HG03139 (cell line): ENCODE measurements around the gene DCST2.
A peak's percentile ranks its signal among the peaks of the same experiment; 100 is the strongest.

Source experiments
- ATAC-seq: cut with Tn5 transposase; IDR thresholded peaks from one replicate; pipeline ENCODE4 v1.9.1; 2021; ENCODE audit not compliant: unreplicated experiment

The DCST2 gene

DNA sequence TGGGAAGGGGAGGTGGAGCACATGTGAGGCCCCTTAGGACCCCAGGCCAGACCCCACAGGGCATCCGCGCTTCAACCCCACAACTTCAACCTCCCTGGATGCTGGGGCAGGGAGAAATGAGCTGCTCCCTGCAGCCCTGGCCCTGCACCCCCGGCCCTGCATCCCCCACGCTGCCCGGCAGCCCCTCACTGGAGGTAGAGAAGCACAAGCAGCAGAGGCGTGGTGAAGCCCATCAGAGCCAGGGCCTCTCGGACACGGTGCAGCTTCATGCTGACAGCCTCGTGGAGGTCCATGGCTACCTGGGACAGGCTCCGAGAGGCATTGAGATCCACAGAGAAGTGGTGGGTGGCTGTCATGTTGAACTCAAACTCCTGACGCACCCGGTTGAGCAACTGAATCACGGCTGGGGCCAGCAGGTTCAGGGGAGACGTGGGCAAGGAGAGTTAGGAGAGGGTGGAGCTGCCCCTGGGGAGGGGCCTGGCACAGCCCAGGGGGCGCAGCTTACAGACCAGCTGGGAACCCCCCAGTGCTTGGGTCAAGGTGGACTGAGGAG, 3.3 kb downstream of the DCST2 start:
- no peak for ATAC-seq

DNA sequence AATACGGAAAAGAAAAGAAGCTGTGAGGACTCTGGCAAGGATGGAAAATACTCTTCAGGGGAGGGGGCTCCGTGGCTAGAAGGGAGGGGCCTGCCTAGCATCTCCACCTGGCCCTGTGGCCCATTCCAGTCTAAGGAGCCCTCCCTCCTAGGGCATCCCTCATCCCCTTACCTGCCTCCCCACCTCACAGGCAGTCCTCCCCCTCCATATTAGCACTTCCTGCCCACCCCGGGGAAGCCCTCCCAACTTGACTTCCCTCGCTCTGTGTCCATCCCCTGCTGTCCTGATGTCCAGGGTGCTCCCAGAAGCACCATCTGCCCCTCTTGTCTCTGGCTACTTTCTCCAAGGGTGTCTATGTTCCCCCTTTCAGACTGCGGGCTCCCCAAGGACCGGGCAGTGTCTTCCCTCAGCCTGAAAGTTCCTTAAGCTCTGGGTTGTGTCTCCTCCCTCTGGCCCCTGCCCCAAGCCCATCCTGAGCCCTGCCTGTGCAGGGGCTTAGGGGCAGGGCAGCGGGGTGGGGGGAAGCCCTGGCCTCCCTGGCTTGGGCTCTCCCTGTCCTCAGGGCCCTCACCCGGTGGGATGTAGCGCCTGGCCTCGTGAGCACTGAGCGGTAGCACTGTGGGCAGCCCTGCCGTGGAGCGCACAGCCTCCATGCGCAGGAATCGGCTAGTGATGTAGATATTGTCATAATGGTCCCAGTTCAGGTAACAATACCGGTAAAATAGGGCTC, 3.9 kb downstream of the DCST2 start:
- no peak for ATAC-seq

DNA sequence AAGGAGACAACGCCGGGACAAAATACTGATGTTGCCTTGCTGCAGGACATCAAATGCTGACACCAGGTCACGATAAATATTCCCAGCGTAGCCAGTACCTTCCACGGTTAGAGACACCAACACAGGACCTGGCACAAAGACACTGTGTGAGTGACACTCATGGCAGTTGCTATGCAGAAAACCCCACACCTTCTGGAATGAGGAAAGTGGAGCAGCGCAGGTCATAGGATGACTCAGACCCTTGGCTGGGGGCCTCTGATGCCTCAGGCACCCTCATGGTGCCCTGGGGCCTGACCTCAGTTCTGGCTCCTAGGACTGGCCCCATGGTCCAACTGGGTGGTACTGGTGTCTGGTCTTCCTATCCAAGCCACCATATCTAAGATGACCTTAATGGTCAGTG, 7.0 kb downstream of the DCST2 start:
- no peak for ATAC-seq

DNA sequence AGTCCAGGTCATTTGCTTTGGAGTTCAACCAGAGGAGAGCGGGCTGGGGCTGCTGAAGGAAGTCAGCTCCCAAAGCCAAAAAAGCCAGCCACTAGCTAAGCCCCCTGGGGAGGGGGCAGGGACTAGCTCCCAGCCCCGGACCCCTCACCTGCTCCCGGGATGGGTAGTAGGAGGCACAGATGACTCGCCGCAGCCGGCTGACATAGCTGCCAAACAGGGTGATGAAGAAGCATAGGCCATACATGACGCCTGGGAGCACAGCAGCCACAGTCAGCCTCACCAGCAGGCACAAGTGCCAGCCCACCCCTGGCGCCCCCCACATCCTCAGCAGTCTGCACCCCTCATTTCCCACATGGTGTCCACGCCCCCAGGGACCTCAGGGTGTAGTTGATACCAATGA, 7.4 kb downstream of the DCST2 start:
- ATAC-seq, result no peak

DNA sequence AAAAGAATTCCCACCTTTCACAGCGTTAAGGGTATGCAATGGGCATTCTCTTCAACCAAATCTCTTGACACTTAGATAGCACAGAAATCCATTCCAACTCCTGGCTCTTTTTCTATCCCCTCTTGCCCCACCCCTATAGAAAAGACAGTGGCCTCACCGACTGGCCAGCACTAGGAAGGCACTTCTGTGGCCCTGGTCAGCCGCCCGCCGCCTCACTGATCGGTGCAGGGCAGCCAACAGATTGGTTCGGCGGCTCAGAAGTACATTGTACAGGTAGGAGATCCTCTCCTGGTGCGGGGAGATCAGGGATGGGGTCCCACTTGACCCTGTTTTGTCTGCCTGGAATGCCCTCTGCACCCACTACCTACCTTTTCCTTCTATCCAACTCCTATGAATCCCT, 9.3 kb downstream of the DCST2 start:
- no peak for ATAC-seq

DNA sequence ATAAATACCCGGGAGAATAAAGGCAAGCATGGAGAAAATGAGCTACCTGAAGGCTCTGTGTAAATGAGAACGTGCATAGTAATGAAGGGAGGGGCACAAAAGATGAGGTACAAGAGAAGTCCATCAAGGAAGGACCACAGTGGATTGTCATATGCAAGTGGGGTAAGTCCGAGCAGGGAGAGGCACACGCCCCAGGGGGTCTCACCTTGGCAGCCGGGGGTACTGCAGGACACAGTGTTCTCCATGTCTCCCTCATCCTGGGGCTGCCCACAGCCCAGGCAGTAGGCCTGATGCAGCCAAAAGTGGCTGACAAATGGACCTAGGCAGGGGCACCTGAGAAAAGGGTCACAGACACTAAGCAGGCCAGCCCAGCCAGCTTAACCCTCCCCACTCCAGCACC, 10.0 kb downstream of the DCST2 start:
- ATAC-seq, result no peak

DNA sequence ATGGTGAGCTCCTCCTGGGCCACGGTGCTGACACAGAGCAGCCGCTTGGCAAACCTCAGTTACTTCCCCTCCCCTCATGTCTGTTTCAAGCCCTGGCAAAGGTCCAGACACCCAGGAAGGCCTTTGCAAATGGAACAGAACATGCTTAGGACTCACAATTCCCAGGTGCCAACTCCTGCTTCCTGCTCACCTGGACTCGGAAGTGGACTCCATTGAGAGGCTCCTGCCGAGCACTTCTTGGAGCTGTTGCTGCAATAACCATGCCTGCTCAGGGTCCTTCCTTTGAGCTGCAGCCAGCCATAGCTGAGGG, 10.7 kb downstream of the DCST2 start:
- no peak for ATAC-seq

DNA sequence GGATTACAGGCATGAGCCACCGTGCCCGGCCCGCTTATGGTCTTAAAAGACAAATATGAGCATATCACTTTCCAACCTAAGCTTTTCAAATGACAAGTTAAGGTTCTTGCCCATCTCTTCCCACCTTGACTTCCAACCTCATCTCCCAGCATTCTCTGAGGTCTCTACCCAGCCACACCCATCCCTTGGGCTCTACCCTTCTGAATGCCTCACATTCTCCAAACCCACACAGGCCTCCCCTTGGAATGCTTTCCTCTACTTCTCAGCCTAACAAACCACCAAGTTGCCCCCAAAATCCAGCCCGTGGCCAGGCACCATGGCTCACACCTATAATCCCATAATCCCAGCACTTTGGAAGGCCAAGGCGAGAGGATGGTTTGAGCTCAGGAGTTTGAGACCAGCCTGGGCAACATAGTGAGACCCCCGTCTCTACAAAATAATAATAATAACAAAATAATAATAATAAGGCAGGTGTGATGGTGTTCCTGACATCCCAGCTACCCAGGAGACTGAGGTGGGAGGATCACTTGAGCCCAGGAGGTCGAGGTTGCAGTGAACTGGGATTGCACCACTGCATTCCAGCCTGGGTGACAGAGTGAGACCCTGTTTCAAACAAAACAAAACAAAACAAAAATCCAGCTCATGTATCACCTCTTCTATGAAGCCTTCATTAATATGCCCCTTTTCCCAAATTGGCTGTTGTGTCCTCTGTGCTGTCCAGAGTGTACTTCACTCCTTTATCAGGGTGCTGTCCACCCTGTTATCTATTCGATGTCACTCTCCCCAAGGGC, 11.2 kb downstream of the DCST2 start:
- ATAC-seq, result no peak

DNA sequence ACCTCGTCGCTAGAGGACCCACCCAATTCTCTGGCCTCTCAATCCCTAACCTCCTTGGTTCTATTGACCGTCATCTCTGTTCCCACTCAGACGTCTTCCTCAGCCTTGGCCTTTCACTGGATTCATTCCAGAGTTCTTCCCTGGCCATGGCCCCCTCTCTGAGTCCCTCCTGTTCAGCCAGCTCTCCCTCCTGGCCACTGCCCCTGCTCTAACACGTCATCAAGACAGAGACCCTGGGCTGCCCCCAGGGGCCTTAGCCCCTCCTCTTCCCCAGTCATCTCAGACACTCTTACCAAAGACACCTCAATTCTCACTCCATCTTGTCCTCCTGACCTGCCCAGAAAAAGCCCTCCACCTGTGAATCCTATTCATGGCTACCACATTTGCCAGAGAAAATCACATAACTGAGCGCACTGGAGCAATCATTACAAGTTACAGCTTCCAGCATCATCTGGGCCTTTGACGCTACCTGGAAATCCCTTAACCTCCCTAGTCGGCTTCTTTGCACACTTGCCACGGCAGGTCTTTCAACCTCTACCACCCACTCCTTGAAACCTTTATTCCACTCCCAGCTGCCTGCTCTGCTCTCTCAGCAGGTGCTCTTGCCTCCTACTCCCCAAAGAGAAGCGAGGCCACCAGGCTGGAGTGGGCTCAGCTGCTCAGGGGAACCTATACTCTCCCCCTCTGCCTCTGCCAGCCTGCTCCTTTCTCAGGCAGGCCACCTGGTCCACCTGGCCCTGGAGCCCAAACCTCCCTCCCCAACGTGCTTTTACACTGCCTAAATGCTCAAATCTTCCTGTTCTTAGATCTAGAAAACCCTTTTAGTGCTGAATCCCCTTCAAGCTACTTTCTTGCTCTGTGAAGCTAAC, 14.0 kb downstream of the DCST2 start:
- no peak for ATAC-seq

DNA sequence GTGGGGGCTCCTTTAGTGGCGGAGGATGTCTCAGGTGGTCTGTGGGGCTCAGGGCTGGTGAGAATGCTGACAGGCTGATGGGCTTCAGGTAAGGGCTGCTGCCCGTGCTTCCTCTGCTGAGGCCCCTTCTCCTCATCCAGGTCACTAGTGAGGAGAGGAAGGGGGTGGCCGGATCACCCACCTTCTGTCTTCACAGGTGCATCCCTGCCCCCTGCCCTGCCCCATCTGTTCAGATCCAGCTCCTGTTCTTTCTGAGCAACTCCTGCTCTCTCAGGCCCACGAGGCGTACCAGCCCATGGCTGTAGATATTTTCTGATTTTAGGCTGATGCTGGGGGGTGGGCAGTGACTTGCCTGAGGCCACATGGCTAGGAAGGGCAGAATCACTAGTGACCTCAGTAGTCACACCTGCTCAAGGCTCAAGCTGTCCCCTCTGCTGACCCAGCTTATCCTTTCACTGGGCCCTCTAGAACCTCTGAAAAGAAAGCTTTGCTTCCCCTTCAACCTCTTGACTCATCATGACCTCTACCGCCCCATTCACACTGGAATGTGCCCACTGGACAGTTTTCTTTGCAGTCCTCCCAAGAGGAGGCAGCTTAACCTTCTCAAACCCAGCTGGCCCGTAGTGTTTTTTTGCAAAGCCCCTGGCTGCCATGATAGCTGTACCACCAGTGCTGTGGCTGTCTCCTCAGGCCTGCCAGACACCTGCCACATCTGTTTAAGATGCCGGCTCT, 14.8 kb downstream of the DCST2 start:
- ATAC-seq, result no peak

DNA sequence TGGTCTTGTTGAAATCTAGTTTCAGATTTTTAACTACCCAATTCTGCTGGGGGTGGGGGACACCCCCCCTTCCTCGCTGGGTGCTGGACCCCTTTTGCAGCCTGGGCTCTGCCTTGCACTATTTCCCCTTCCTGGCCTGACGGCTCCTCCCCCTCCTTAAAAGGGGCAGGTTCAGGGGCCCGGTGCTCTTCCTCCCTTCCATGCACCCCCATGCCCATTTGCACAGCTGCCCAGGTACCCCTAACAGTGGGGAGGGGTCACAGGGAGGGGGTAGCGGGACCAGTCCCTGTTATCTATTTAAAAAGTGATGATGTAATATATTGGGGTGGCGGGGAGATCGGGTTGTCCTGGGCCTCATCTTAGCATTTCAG, 15.7 kb downstream of the DCST2 start:
- peak; percentile 16 for ATAC-seq

DNA sequence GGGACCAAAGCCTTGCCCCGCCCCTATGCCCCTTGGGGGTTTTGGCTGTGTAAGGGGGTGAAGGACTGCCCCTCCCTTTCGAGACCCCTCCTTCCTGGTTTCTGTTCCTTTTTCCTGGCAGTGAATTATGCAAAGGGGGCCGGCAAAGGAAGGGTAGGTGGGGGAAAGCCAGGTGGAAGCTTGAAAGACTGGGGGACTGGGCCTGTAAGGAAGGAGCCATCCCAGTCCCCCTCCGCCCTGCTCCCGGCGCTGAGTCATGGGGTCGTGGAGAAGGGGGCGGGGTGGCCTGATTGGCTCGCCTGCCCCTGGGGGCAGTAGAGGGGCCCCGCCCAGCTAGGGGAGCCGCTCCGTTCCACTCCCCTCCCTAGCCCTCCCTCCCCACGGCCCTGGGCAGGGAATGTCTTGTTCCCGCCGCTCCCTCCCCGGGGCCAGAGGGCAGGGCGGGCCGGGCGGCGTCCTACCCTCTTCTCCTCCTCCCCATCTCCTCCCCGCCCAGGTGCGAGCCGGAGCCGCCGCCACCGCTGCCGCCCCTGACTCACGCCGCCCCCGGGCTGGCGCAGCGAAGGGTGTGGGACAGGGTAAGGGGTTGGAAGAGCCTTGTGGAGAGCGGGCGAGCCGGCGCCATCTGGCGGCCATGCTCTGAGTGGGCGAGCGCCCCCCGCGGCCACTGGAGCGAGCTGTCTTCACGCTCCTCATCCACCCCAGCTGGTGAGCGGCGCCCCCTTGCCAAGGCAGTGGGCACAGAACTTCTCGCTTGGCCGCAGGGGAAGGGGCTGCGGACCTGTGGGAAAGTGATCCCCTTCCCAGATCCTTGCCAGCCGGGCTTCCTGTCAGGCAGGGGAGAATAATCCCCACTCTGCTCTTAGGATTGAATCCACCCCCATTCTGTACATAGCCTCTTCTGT, 16.3 kb downstream of the DCST2 start:
- peak; percentile 72 for ATAC-seq

DNA sequence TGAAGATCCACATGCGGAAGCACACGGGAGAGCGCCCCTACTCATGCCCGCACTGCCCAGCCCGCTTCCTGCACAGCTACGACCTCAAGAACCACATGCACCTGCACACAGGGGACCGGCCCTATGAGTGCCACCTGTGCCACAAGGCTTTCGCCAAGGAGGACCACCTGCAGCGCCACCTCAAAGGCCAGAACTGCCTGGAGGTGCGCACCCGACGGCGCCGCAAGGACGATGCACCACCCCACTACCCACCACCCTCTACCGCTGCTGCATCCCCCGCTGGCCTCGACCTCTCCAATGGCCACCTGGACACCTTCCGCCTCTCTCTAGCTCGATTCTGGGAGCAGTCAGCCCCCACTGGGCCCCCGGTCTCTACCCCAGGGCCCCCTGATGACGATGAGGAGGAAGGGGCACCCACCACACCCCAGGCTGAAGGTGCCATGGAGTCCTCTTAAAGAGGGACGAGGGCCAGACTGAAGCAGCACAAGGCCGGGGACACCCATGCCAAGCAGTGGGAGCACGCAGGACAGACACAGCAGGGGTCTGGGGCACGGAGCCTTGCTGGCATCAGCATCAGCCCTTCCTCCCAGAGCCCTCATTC, 17.2 kb downstream of the DCST2 start:
- ATAC-seq, result no peak

DNA sequence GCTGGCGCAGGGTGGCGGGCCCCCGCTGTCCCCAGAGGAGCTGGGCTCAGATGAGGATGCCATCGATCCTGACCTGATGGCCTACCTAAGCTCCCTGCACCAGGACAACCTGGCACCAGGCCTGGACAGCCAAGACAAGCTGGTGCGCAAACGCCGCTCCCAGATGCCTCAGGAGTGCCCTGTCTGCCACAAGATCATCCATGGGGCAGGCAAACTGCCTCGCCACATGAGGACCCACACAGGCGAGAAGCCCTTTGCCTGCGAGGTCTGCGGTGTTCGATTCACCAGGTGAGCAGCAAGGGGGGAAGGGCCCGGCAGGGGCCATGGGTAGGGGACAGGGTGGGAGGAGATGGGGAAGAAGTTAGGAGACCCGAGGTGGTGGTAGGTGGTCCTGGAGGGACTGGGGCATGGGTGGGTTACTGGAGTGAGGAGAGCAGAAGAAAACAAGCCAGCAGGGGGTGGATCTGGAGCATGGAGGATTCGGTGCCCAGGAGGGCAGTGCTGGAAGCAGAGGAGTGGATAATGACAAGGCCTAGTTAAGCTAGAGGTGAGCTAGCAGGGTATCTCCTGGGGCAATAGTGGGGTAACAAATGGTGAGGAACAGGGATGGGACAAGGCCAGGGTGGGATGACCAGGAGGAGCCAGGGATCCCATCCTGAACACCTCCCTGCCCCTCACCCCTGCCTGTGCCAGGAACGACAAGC, 17.9 kb downstream of the DCST2 start:
- ATAC-seq, result no peak

DNA sequence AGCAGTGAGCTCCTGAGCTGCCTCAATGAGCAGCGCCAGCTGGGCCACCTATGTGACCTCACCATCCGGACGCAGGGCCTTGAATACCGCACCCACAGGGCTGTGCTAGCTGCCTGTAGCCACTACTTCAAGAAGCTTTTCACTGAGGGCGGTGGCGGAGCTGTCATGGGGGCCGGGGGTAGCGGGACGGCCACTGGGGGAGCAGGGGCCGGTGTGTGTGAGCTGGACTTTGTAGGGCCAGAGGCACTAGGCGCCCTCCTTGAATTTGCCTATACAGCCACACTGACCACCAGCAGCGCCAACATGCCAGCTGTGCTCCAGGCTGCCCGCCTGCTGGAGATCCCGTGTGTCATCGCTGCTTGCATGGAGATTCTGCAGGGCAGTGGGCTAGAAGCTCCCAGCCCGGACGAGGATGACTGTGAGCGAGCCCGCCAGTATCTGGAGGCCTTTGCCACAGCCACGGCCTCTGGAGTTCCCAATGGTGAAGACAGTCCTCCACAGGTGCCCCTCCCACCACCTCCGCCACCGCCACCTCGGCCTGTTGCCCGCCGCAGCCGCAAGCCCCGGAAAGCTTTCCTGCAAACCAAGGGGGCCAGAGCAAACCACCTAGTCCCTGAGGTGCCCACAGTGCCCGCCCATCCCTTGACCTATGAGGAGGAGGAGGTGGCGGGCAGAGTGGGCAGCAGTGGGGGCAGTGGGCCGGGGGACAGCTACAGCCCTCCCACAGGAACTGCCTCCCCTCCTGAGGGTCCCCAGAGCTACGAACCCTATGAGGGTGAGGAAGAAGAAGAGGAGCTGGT, 18.7 kb downstream of the DCST2 start:
- ATAC-seq, result no peak

DNA sequence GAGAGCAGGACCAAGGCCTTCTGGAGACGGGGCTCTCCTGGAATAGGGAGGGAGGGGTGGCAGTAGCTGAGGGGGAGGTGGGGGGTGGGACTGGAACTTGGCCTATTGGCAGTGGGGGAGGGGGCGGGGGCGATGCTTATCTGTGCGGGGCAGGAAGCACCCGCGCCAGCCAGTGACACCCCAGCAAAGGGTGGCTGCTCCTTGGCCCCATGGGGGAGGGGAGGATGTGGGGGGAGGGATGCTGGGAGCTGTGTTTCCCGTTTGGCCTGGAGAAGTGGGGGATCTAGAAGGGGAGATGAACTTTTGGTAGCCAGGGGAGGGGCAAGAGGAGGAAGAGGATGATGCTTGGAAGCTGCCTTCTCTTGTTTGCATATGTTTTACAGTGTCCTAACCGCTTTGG, 19.9 kb downstream of the DCST2 start:
- ATAC-seq, result no peak

DNA sequence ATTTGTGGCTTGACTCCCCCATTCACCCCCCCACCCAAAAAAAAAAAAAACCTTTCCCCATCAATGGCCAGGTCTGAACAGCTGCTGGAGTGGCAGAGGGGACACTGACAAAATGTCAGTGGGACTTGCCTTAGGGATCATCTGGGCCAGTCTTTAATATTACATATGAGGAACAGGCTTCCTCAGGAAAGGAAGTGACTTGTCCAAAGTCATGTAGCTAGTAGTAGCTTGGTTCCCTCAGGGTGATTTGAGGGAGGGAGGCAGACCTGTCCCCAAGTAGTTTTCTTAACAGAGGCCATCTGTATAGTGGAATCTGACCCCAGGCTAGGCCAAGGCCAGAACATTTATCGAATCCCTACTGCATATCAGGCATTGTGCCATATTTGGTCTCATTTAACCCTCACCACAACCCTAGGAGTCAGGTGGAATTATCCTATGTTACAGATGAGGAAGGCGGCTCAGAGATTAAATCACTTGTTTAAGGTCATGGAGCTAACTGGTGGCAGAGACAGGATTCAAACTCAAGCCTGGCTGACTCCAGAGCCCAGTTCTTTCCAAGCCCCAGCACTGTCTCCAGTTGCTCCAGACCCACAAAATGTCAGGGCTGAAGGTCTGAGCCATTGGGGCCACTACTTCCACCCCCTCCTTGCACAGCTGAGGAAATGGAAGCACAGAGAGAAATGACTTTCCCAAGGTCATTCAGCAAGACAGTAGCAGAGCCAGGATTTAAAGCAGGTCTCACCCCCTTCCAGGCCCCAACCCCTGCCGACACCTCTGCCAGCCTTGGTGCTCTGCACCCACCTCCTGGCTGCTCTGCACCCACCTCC, 20.6 kb downstream of the DCST2 start:
- ATAC-seq, result no peak
